OCI-M1 (cell line): Measurements from ENCODE around the gene ASCC1.

Experiments
- DNase-seq: peaks from one replicate; lab custom pipeline; 2025; lab: John Stamatoyannopoulos, UW

ASCC1 gene

GRCh38 chr10:72065439-72066025, 150.5 kb downstream of the ASCC1 start:
- DNase-seq: no peak

GRCh38 chr10:72063703-72064391, 152.2 kb downstream of the ASCC1 start:
- DNase-seq: no peak

- DNase-seq: no peak
Observed at GRCh38 chr10:72062832-72063702, 153.0 kb downstream of the ASCC1 start.

DNA sequence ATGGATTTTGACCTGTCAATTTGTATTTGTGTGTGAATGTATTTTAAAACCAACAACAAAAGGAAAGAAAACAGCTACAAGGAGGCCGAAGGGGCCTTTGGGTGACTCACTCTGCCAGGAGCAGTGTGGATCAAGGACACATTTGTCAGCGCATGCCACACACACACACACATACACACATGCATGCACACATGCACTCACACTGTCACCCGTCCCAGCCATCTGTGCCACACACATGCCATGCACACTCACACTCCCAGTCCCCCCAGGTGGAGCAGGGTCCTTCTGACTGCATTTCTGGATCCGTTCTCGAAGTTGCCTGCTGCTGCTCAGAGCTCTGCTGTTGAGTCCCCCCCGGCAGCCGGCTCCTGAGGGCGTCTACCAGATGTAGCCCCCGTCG, 153.7 kb downstream of the ASCC1 start:
- no peak for DNase-seq

DNA sequence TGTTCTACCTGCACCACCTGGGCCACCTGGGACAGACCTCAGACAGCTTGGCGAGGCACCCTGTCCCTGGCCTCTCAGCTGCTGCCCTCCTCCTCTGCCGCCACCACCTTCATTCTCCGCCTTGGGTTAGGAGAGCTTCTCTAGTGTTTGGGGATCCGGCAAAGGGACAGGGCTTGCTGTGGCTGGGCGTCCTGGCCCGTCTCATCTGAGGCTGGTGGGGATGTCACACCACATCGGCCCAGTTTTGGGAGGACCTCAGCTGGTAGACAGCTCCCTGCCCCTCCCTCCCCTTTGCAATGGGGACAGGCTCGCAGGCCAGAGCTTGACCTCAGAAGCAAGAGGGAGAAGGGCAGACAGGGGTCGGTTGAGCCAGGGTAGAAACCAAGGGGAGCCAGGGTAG, 154.1 kb downstream of the ASCC1 start:
- no peak for DNase-seq

GRCh38 chr10:72061491-72061890, 154.6 kb downstream of the ASCC1 start:
- peak; percentile 28 for DNase-seq

GRCh38 chr10:72059843-72060822, 155.9 kb downstream of the ASCC1 start:
- no peak for DNase-seq

DNA sequence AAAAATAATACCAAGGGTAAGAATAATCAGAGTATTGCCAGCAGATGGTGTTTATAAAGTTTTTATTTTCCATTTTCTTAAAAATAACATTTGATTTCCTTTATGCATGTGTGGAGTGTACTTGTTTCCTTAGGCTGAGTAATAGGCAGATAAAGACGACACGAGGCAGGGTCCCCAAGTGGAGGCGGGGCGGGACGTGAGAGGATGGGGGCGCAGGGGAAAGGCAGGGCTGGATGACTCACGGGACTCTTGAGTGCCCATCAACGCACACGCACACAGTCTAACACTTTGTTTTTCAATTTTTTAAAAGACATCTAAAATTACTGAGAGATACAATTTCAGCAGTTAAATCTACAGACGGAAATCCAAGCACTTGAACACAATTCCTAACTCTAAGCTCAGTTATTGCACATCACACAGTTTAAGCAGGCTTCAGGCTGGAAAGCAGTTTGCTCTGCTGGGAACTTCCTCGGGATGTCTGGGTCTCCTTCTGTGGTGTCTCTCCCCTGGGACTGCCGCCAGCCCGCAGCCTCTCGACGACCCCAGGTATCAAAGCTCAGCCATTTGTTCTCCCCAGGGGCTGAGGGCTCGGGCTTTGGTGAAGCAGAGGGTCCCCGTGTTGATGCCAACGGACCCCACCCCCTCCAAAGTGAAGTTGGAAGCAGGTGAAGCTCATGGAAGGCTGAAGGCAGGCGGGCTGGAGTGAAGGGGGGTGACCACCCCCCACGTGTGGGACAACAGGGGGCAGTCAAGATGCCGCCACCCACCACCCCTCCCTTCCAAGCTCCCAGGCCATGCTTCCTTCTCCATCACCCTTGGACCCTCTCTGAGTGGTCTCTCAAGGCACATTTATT, 156.9 kb downstream of the ASCC1 start:
- no peak for DNase-seq

DNA sequence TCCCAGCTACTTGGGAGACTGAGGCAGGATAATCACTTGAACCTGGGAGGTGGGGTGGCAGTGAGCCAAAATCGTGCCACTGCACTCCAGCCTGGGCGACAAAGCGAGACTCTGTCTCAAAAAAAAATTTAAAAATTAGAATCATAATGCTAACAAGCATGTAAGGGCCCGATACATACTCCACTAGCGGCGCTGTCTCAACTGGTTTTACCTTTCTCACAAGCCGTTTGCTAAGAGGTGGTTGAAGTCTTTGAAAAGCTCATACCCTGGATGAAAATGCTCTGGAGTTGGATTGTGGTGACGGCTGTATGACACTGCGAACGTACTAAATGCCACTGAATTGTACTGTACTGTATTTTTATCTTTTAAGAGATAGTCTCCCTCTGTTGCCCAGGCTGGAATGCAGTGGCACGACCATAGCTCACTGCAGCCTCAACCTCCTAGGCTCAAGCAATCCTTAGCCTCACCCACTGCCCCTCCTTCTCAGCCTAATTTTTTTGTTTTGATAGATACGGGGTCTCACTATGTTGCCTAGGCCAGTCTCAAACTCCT, 157.7 kb downstream of the ASCC1 start:
- DNase-seq: no peak

DNA sequence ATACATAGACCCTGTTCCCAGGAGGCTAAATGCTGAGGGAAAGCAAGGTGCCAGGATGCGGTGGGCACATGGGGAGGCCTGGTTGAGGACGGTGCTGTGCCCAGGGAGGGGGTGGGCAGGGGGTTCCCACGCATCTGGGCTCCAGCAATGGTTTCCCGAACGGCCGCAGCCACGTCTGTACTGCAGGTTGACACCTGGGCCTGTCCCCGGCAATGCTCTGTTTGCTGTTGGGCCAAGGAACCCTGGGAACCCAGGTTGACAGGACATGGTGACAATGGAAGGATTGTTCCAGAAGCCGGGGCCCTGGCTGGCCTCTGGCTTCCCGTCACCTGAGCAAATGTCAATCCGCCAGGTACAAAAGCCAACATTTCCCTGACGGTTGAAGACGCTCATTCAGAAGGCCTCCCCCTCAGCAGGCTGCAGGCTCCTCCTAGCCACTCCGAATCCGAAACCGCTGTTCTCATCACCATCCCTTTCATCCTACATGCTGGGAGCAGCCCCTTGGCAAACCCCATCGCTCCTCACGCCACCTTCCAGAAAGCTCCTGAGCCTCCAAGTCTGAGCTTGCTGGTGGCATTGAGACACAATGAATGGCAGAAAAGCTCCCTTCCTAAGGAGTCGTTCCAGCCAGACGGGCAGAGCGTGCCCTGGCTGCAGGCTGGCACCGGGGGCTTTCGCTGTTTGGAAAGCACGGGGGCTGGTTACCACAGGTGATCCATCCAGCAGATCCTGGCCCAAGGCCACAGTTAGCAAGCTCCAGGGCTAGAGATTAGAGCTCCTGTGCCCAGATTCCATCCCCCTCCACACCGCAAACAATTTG, 158.9 kb downstream of the ASCC1 start:
- no peak for DNase-seq

- no peak for DNase-seq
Observed at GRCh38 chr10:72056113-72056512, 160.0 kb downstream of the ASCC1 start.

GRCh38 chr10:72053690-72054089, 162.4 kb downstream of the ASCC1 start:
- DNase-seq: no peak

DNA sequence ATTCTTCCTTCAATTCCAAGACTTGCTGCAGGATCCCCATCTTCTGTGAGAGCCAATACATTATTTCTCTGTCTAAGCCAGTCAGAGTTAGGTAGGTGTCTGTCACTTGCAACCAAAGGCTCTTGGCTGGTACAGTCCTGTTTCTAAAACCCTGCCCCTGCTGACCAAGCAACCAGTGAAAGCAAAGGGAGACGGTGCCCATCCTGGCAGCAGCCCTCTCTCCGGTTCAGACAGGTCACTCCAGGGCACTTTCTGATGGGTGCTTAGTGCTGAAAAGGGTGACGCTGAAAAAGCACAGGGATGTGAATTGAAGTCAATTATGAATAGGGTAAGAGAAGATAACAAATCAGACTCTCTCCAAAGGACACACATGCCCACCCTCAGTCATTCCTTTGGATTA, 165.2 kb downstream of the ASCC1 start:
- DNase-seq: no peak

DNA sequence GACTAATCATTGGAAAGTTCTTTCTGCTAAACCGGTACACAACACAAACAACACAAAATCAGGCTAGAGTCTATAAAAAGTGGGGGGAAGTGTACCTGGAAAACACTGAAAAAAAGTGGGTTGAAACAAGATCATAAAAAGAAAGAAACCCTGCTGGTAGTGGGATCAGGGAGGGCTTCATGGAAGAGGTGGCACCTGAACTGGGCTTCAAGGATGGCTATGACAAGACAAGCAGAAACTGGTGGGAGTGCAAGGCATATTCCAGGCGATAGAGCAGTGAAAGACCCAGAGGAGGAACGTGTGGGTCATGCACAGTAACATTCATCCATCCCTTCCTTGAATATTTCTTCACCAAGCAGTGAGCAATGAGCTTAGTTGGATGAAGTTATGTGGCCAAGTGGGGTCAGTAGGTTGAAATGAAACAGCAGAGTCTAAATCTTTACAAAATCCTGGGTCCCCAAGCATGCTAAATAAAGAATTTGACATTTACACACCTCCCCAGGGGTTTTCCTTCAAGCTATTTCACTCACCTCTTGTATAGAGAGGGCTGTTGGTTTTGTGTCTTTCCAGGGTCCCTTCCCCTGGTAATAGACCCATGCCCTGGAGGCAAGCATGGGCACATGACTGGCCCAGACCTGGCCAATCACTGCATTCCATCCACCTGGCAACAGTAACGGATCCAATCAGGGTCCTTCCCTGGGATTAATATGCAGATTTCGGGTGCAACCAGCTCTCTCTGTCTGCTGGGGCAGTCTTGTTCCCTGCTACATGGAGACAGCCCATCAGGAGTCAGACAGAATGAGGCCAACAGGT, 165.9 kb downstream of the ASCC1 start:
- DNase-seq: peak; percentile 15

GRCh38 chr10:72049472-72049871, 166.6 kb downstream of the ASCC1 start:
- DNase-seq: no peak

GRCh38 chr10:72048450-72049124, 167.5 kb downstream of the ASCC1 start:
- DNase-seq: peak; percentile 98
